Stimulated activated CD4-positive, alpha-beta T cell treated with anti-CD3 and anti-CD28 coated beads, Interleukin-15, amount 100 ng/mL, for 24 hours (primary cell): ENCODE results near the gene TBX1.
"Not testable (repeated sequence)": the region's sequence is repeated elsewhere in the genome, so short reads cannot be mapped to it uniquely, and the experiment has no call there.

Experiments used
- DNase-seq: peaks from one replicate; pipeline ENCODE4 v3.0.0-alpha.2; 2020

Gene TBX1

GRCh38 chr22:19723232-19723982 lies 37.2 kb upstream of the TBX1 start, which contains the start of gene GP1BB:
Gene GP1BB (plus strand): TSS chr22:19723539. CDS start chr22:19723570, 31 bp downstream.
- peak; percentile 61 for DNase-seq

DNA sequence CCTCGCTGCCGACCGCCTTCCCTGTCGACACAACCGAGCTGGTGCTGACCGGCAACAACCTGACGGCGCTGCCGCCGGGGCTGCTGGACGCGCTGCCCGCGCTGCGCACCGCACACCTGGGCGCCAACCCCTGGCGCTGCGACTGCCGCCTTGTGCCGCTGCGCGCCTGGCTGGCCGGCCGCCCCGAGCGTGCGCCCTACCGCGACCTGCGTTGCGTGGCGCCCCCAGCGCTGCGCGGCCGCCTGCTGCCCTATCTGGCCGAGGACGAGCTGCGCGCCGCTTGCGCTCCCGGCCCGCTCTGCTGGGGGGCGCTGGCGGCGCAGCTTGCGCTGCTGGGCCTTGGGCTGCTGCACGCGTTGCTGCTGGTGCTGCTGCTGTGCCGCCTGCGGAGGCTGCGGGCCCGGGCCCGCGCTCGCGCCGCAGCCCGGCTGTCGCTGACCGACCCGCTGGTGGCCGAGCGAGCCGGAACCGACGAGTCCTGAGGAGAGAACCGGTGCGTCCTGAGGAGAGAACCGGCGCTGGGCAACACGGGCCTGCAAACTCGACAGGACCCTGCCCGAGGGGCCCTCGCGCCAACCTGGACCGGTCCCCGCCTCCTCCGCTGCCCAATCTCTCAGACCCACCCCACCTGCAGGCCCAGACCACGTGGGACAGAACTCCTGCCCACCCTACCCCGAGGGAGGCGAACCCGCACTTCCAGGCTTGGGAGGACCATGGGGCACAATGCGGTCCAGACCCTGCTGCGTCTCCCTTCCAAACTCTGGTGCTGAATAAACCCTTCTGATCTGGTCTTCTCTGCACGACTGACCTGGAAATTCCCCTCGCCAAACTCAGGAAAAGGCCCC lies 36.4 kb upstream of the TBX1 start:
- peak; percentile 62 for DNase-seq

DNA sequence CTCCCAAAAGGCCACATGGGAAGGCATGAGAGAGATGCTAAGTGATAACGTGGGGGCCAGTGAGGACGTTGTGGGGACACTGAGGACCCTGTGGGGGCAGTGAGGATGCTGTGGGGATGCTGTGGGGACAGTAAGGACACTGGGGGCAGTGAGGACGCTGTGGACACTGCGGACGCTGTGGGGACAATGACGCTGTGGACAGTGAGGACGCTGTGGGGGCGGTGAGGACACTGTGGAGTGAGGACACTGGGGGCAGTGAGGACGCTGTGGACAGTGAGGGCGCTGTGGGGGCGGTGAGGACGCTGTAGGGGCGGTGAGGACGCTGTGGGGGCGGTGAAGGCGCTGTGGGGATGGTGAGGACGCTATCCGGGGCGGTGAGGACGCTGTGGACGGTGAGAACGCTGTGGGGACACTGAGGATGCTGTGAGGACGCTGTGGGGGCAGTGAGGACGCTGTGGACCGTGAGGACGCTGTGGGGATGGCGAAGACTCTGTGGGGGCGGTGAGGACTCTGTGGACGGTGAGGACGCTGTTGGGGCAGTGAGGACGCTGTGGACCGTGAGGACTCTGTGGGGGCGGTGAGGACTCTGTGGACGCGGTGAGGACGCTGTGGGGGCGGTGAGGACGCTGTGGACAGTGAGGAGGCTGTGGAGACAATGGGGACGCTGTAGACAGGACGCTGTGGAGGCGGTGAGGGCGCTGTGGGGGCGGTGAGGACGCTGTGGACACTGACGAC lies 35.5 kb upstream of the TBX1 start:
- DNase-seq: no peak

DNA sequence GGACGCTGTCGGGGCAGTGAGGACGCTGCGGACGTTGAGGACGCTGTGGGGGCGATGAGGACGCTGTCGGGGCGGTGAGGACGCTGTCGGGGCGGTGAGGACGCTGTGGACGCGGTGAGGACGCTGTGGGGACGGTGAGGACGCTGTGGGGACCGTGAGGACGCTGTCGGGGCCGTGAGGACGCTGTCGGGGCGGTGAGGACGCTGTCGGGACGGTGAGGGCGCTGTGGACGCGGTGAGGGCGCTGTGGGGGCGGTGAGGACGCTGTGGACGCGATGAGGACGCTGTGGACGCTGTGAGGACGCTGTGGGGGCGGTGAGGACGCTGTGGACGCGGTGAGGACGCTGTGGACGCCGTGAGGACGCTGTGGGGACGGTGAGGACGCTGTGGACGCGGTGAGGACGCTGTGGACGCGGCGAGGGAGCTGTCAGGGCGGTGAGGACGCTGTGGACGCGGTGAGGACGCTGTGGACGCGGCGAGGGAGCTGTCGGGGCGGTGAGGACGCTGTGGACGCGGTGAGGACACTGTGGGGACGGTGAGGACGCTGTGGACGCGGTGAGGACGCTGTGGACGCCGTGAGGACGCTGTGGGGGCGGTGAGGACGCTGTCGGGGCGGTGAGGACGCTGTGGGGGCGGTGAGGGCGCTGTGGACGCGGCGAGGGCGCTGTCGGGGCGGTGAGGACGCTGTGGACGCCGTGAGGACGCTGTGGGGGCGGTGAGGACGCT lies 34.4 kb upstream of the TBX1 start:
- DNase-seq: not testable (repeated sequence)

DNA sequence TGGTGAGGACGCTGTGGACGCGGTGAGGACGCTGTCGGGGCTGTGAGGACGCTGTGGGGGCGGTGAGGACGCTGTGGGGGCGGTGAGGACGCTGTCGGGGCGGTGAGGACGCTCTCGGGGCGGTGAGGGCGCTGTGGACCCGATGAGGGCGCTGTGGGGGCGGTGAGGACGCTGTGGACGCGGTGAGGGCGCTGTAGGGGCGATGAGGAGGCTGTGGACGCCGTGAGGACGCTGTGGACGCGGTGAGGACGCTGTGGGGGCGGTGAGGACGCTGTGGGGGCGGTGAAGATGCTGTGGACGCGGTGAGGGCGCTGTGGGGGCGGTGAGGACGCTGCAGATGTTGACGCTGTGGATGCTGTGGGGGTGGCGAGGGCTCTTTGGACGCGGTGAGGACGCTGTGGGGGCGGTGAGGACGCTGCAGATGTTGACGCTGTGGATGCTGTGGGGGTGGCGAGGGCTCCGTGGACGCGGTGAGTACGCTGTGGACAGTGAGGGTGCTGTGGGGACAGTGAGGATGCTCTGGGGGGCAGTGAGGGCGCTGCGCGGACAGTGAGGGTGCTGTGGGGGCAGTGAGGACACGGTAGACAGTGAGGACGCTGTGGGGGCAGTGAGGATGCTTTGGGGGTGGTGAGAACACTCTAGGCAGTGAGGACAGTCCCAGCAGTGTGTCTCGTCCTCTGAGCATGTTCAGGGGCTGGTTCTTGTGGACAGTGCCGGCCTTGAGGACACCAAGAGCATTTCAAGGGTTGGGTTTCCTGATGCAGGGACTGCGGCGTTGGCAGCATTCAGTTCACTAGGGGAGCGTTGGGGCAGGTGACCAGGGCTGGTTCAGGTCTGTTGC lies 33.0 kb upstream of the TBX1 start:
- DNase-seq: no peak

GRCh38 chr22:19728271-19728670 lies 32.3 kb upstream of the TBX1 start:
- DNase-seq: no peak

DNA sequence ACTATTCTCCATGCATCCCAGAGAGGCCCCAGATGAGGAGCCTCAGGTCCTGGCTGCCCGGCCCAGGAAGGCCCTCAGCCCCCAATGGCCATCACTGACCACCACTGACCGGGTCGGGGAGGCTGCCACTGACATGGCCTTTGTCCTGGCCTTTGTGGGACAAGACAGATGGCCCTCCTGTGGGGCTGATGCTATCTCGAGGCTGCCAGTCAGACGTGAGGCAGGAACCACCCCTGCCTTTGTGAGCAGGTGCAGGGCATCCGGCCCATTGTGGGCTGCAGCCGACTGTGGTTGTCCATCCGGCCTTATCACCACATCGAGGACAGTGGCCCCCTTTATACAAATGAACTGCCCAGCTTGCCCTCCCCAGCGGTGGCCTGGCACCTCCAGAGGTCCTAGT lies 31.7 kb upstream of the TBX1 start:
- DNase-seq: no peak

DNA sequence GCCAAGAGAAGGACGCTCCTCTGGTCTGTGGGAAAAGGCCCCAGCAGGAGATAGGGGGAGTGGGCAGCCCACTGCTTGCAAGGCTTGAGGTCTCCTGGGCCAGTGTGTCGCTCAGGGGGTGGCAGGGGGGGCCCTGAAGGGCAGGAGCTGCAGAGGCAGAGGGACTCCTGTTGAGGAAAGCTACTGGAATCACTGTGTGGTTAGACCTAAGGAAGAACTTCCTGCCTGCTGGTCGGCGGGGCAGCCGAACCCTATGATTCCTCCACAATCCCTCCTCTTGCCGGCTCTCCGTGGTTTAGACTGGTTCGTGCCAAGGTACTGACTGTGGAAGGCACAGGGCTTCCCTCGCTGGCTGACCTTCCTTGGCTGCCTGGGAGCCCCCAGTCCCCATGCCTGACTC lies 31.1 kb upstream of the TBX1 start:
- no peak for DNase-seq

DNA sequence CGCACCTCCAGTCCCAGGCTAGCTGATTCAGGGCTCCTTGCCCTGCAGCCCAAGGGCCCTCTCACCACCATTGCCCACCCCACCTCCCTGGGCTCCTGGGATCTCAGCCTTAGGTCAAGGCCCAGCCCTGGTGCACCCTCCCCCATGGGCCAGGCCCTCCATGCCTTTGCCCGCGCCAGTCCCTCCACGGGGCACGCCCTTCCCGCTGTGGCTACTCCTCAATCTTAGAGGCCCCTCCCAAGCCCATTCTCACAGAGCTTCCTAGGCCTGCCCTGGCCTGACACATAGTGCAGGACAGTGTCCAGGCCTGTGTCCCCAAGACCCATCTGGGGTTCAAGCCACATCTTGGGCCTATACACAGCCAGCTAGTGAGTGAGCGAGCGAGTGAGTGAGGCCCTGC lies 30.4 kb upstream of the TBX1 start:
- DNase-seq: no peak

DNA sequence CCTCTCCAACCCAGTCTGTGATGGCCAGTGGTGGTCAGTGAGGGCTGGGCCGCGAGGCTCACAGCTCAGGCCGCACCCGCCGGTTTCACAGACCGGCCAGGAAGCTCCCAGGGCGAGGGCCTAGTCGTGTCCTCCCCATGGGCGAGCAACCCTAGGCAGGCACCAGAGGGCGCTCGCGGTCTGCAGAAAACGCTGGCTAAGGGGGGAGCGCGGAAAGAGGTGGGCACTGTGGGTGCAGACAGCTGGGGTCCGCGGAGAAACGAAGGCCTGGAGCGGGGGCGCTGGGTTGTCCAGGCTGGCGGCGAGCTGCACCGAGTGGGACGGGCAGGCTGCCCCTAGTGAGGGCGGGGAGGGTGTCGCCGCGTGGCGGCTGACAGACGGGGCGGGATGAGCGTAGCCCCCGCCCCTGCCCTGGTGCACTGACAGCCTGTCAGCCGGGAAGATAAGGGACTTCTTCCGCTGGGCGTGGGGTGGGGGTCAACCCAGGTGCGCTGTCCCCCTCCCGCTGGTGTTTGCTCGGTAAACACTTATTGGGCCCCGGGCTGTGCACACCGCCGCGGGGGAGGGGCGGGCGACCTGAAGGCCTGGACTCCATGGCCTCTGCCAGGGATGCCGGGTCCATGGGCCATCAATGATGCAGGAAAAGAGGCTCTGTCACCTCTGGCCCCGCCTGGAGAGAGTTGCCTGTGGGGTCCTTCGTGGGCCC lies 29.8 kb upstream of the TBX1 start:
- peak; percentile 90 for DNase-seq

GRCh38 chr22:19731361-19732135 lies 29.0 kb upstream of the TBX1 start:
- no peak for DNase-seq

- no peak for DNase-seq
Observed at GRCh38 chr22:19732403-19733113, 28.0 kb upstream of the TBX1 start.

- DNase-seq: no peak
Observed at GRCh38 chr22:19733755-19734154, 26.8 kb upstream of the TBX1 start.

- no peak for DNase-seq
Observed at GRCh38 chr22:19734163-19734562, 26.4 kb upstream of the TBX1 start.

- no peak for DNase-seq
Observed at GRCh38 chr22:19734837-19735382, 25.7 kb upstream of the TBX1 start.

- no peak for DNase-seq
Observed at GRCh38 chr22:19735665-19736510, 24.7 kb upstream of the TBX1 start.

GRCh38 chr22:19737846-19738663 lies 22.5 kb upstream of the TBX1 start:
- no peak for DNase-seq
